DLD1 (cell line): ENCODE results near the gene PLCZ1.
"Not testable (repeated sequence)": the region's sequence is repeated elsewhere in the genome, so short reads cannot be mapped to it uniquely, and the experiment has no call there.

Source experiments
- in situ Hi-C: cut with HindIII; loops from 2 replicates; pipeline ENCODE4 v1.10.0; 2017; ENCODE audit warnings: low sequenced_read_pairs

Gene PLCZ1

DNA sequence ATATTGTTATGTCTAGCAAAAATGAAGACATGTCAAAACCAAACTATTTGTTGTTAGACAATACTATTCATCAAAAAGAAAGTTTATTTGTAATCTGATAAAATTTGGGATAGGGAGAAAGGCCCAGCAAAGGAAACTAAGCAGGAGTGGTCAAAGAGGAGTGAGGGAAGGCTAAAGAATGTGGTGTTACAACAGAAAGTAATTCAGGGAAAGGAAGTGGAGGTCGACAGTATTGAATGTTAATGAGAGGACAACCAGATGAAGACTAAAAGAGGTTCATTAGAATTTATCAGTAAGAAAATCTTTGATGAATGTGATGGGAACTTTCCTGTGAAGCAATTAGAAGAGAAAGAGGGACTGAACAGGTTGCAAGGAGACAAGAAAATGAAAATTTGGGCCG is 33.9 kb downstream of the PLCZ1 start:
- in situ Hi-C loops, result no loop called here

DNA sequence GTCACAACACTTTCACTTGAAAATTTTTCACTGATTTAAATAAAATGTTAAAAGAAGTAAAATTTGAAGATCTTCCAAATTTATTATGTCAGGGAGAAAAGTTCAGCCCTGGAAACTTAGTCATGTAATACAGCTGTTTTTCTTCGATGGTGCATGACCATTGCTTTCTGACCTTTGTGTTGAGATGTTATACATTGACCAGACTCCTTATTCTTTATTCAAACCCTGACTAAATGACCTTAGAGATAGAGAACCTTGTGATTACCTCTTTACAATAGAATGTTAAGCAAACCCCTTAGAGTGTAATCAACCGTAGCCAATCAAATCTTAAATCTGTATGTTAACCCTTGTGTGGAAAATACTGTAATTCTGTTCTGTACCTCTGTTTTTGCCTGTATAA is 34.5 kb downstream of the PLCZ1 start:
- in situ Hi-C loops, result no loop called here

DNA sequence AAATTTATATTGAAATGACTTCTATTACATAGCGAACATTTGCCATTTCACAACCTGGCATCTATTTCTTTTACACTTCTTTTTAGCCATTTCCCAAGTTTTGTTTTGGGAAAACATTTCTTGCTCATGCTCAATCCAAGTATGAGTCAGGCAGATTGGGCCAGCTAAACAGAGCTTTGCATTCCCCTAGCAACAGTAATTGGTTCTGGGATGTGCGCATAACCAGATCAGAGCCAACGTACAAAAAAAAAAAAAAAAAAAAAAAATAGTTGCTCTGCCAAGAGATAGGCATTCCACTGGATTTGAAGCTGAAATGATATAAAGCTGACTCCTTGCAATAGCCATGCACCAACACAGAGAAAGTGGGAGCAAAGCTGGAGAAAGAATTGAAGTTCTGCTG is 37.5 kb downstream of the PLCZ1 start:
- in situ Hi-C loops, result no loop called here

DNA sequence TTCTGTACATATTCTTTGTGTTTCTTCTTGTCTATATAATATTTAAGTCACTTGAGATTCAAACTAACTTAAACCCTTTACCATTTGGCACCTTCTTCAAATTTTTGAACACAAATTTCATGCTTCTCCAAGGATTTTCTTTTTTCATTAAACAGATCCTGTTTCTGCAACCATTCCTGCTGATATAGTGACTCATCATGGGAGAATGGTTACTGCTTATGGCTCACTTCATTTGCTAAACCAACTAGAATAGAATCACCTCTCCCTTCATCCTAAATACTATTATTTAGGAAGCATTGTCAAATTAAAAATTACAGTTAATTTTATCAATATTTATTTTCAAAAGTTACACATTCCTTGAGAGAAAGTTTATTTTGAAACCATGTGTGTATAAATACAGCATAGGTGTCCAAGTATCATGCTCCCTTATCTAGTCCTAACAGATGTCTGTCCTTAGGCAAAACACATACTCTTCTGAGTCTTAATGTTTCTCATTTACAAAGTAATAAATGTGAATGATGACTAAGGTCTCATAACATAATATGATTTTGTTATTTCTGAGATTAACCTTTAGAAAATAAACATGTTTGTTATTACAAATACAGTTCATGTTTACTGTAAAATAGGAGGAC is 40.7 kb downstream of the PLCZ1 start:
- in situ Hi-C loops, result no loop called here

DNA sequence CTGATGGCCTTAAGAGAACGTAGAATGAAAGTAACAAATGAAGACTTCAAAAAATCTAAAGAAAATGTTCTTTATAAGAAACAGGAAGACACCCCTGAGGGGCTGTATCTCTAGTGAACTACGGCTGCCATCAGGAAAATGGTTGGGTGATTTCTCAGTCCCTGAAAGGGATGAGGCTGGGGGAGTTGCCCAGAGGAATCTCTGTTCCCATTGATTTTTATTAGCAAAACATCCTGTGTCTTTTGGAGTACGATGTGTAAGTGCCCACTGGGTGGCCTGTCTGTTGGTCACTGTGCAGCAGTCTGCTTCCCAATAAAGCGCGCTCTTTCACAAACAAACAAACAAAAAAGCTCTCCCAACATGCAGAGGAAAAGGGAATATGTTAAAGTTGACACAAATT is 43.8 kb downstream of the PLCZ1 start:
- in situ Hi-C loops, result not testable (repeated sequence)

DNA sequence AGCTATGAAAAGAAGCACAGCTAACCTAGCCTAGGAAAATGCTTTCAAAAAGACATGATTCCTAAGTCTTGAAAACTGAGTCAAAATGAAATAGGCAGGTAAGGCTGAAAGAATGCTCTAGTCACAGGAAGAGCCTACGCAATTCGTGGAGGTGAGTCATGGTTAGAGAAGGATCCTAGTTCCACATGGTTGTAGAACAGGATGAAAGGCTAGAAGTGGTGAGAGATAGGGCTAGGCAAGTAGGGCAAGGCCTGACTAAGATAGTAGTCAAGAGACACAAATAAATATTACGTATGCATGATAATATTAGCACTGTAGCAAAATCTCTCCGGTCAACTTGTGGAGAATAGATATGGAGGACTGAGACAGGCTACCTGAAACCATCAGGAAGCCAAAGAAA is 47.2 kb downstream of the PLCZ1 start:
- in situ Hi-C loops, result no loop called here

DNA sequence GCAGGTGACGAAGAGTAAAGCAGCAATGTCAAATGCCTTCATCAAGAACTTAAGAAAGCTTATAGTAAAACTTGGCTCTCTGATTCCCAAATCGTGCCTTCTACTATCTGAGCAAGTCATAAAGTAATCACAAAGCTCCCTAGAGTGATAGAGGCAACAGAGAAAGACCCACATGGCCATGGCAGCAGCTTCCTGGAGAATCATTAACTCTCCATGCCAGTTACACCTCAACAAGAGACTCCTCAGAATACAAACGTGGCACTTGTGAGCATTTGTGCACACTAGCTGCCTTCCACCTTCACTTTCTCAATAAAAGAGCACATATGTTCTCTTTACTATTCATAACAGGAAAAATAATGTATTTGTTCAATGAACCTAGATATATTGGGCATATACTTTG is 48.0 kb downstream of the PLCZ1 start:
- in situ Hi-C loops, result loop anchor here (10.0 kb wide), 1 partner anchor 45 kb away; the partner anchor contains the start of genes CAPZA3 and PLCZ1

DNA sequence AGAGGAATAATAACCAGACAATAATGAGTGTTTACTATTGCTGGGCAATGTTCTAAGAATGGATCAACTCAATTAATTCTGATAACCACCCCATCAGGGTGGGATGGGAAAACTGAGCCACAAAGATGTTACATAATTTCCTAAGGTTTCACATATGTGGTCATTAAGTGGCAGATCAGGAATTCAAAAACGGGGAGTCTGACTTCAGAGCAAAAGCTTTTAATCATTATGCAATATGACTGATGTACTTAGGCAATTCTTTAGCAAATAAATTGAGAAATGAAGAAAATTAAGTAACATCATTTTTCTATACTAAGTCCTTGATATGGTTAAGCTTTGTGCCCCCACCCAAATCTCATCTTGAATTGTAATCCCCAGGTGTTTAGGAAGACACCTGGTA is 53.4 kb downstream of the PLCZ1 start:
- in situ Hi-C loops, result loop anchor here (10.0 kb wide), 1 partner anchor 50 kb away; the partner anchor contains the start of genes CAPZA3 and PLCZ1

DNA sequence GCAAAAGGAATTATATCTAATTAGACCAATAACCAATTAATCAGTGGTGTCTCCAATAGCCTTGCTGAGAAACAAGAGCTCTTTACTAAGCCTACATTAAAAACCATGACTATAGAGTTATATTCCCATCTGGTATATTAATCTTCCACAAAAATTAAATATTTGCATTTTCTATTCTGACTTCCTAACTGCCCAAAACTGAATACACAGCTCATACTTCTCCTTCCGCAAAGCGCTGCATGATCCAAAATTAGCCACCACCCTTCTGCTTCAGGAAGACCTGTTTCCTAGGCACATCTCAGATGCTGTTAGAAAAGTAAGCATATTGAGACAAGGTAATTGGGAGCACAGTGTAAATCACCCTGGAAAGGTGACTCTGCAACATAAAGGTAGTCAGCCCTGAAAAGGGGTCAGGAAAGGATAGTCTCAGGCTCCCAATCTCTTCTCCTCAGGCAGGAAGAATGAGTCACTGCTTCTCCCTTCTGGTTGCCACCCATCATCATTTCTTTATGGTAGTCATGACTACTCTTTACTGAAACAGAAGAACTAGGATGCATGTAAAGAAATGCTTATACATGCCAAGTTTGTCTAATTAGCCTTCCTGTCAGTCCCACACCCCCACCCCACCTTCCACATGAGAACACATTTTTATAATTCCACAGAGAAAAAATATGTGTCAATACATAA is 54.3 kb downstream of the PLCZ1 start:
- in situ Hi-C loops, result loop anchor here (10.0 kb wide), 1 partner anchor 51 kb away; the partner anchor contains the start of genes CAPZA3 and PLCZ1

DNA sequence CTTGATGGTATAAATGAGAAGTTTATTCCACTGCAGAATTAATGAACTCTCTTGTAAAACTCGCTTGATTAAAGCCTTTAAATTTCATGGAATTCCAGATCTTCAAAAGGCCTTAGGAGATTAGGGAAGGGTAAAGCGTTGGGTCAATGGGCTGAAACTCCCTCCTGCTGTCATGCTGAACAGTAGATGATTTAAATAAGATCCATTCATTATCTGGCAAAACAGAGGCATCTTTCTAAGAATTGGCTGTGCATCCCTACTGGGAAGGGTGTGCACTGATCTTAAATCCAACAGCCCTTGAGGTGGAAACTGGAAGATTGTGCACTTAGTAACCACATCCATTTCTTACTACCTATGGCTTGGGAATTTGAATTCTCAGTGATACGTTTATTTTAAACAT is 56.0 kb downstream of the PLCZ1 start:
- in situ Hi-C loops, result loop anchor here (10.0 kb wide), 1 partner anchor 53 kb away; the partner anchor contains the start of genes CAPZA3 and PLCZ1

DNA sequence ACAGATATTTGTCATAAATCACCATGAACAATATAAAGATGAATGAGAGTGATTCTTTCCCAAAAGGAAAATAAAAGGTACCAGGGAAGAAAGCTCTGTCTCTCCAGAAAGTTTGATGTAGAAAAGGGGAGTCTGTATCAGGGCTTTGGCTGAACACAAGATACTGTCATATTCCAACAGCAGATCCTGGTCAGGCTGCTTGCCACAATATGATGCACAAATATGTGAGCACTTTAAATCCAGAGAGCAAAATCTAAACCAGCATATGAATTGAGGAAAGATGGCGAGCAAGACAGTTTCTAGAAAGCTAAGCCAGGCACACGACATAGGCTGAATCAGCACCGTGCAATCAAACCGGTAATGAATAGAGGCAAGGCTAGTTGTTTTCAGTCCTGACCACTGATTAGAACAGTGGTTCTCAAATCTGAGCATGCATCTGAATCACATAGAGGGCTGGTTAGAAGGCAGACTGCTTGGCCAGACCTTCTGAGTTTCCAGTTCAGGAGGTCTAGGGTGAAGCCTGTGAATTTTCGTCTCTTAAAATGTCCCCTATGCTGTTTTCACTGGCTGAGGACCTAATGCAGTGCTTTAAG is 60.7 kb downstream of the PLCZ1 start:
- in situ Hi-C loops, result no loop called here

DNA sequence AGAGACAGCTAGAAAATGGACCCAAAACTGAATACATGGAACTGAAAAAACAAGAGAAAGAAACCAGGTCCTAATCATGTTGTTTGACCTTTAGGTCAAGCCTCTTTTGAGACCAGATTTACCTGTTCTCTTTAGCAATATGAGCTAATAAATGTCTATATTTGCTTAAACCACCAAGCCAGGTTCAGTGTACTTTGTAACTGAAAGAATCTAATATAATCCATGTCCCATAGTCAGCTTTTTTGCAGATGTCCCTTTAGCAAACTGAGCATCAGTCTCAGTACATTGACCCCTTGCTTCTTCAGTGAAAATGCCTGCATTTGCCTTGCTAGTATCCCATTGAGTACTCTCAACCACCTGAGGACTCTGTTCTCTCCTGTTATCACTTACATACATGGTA is 61.7 kb downstream of the PLCZ1 start:
- in situ Hi-C loops, result no loop called here

DNA sequence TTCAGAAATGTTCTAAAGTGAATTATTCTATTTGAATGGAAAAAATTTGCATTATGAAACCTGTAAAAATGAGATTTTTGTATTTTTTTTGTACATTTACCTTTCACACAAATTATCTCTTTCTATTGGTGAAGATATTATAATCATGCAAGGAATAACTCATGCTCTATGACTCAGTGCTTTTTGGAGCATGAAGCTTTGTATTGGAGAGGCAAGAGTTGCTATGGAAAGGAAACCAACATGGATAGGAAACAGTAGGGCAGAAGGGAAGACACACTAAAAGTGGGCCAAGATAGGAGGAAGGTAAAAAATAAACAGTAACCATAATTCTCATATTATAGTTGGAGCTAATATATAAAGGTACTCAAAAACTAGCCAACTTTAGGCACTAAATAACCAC is 79.0 kb downstream of the PLCZ1 start:
- in situ Hi-C loops, result no loop called here

DNA sequence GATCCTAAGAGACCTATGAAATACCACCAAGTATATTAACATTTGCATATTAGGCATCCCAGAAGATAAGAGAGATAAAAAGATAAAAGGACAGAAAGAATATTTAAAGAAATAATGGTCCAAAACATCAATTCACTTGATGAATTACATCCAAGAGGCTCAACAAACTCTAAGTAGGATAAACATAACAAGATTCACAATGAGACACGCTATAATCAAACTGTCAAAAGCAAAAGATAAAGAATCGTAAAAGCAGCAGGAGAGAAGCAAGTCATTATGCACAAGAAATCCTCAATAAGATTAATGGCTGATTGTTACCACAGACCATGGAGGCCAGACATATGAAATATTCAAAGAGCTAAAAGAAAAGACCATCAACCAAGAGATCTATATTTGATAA is 79.6 kb downstream of the PLCZ1 start:
- in situ Hi-C loops, result no loop called here

DNA sequence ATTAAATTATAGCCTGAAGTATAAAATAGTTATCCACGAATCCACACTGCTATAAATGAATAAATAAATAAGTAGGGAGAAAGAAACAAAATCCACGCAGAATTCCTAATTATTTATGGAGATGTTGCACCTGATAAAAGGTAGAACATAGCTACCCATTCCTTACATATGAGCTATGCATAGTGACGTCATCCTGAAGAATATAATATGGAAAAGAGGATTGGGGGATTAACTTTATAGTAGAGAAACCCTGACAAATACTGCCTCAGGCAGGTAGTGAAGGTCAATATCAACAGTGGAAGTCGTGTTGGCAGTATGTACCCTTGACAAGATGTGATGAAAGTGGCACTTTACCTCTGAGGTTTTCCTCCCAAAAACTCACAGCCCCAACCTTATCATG is 82.5 kb downstream of the PLCZ1 start:
- in situ Hi-C loops, result no loop called here

DNA sequence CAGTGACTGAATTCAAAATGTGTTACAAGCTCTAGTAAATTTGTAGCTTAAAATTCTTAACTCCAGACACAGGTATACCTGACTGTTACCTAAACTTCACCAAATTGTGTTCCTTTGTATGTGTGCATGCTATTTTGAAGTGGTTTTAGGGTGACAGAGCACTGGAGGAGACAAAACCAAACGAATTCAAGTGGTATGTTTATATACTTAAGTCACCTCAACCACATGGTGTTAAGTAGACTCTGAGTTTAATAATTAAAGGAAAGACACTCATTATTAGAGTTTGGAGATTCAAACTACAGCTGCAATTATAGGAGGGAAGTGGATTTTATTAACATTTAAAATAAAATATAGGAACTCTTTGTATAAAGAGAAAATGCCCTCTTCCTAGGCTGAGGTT is 84.3 kb downstream of the PLCZ1 start:
- in situ Hi-C loops, result no loop called here

DNA sequence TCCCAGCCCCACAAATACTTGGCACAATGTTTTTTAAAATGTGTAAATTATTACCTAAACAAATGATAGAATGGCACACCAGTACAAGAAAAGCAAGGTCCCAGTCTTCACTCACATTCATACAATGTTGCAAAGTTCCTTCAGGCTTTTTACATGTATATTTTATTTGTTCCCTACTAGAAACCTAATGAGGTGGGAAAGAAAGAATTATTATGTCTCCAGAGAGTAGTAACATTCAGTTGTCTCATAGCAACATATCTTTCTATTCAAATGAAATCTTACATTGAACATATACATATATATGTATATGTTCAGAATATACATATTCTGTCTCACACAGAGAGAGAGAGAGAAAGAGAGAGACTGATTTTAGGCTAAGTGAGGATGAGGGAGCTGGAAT is 85.2 kb downstream of the PLCZ1 start:
- in situ Hi-C loops, result no loop called here

DNA sequence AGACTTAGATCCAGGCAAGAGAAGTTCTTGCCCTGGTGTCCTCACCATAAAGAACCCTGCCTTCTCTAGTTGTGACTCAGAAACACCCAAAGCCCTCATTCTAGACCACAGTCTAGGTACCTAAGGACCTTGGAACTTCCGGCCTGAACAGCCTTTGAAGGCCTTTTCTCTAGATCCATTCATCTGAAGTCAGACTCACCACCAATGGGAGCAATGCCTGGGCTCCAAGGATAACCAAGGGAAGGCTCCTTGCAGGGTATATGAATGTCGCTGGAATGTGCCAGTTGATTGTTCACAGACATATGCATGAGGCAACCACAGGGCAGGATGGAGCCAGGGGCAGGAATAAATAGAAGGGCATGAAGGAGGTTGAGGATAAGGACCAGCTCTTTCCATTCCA is 86.3 kb downstream of the PLCZ1 start:
- in situ Hi-C loops, result no loop called here

DNA sequence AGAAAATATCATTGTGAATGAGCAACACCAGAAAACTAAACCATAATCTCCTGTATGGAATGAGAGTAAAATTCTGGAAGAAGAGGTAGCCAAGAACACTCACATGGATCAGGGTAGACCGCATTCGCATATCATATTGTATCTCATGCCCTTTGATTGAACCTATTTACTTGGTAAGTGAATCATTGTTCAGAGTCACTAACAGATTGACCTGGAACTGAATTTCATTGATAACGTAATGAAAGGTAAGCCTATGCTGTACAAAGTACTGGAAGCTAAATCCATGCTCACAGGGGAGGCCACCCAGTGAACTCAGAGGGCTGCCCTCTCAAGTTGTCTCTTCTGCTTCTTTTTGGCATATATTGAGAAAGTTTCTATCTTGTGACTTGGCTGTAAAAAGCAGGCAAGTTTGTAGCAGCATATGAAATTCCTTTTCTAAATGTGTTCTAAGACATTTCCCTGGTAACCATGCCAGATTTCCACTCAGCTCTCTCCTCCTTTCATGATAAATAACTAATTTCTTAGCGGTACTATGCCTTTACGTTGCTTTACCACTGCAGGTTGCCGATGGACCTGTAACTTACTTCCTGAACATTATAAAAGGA is 91.4 kb downstream of the PLCZ1 start:
- in situ Hi-C loops, result no loop called here

DNA sequence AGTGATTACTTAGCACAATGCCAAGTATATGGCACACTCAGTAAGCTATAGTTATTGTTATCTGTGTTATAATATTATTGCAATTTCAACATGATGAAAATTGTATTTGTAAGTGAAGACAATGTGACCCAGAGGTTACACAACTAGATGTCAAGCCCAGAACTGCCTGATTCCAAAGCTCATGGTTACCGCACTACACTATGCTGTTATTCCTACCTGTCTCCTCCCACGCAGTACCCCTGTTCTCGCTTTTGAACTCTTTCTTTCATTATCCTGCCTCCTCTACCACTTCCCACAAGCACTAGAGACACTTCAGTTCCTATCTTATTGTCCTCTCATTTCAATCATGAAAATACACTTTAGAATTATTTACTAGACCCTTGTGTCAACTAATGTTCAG is 93.2 kb downstream of the PLCZ1 start:
- in situ Hi-C loops, result no loop called here

DNA sequence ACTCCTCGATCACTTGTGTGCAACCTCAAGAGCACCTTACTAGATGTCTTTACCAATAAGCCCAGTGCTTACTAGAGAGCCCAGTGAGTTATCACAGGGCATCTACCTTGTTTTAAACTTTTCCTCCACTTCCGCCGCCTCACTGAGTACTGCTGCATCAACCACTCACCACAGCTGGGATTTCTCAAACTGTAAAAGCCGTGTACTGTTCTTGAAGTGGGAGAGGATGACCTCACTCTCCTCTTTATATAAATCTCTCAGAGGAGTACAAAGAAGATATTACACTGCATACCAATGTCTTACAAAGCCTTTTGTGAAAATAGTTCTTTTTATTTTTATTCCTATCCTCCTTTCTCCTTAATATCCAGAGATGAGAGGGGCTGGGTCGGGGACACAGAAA is 94.1 kb downstream of the PLCZ1 start:
- in situ Hi-C loops, result no loop called here
